Raji (cell line): ENCODE data around the gene USP21.

Experiments
- POLR2A ChIP-seq: IDR thresholded peaks from 2 replicates; pipeline ENCODE4 v1.6.1; 2011; ENCODE audit warnings: low read depth, low read length, control low read depth; ENCODE audit not compliant: insufficient read depth

Gene USP21

GRCh38 chr1:161130266-161130665, 29.0 kb upstream of the USP21 start:
- TF ChIP-seq POLR2A: no peak

GRCh38 chr1:161131523-161132409, 27.5 kb upstream of the USP21 start:
- TF ChIP-seq POLR2A: no peak

- peak; percentile 41 for TF ChIP-seq POLR2A
These were observed 26.7 kb upstream of the USP21 start, which contains the start of gene DEDD for GRCh38 chr1:161132410-161133219. TSS of gene DEDD (minus strand) at chr1:161132667. CDS start at chr1:161124462, 8,205 bp downstream.

- no peak for TF ChIP-seq POLR2A
These were observed 26.0 kb upstream of the USP21 start for GRCh38 chr1:161133220-161133740.

- no peak for TF ChIP-seq POLR2A
These were observed 21.4 kb upstream of the USP21 start for GRCh38 chr1:161137881-161138280.

GRCh38 chr1:161138431-161138830, 20.9 kb upstream of the USP21 start:
- TF ChIP-seq POLR2A: no peak

GRCh38 chr1:161139766-161140165, 19.5 kb upstream of the USP21 start:
- TF ChIP-seq POLR2A: no peak

GRCh38 chr1:161140755-161141400, 18.4 kb upstream of the USP21 start:
- TF ChIP-seq POLR2A: no peak

- TF ChIP-seq POLR2A: no peak
These were observed 13.5 kb upstream of the USP21 start for GRCh38 chr1:161145832-161146231.

GRCh38 chr1:161153176-161153575, 6.1 kb upstream of the USP21 start:
- no peak for TF ChIP-seq POLR2A

GRCh38 chr1:161153682-161154337, 5.5 kb upstream of the USP21 start, which contains the start of gene UFC1:
TSS of gene UFC1 (plus strand) at chr1:161153978. CDS start at chr1:161153998, 20 bp downstream.
- peak; percentile 87 for TF ChIP-seq POLR2A

- no peak for TF ChIP-seq POLR2A
These were observed 1.4 kb upstream of the USP21 start for GRCh38 chr1:161157867-161158266.

GRCh38 chr1:161158316-161159010, 837 bp upstream of the USP21 start:
- no peak for TF ChIP-seq POLR2A

- no peak for TF ChIP-seq POLR2A
These were observed 578 bp downstream of the USP21 start for GRCh38 chr1:161159913-161160243.
